OCI-LY7 (cell line): ENCODE measurements around the gene TSACC.

Experiments used
- CTCF ChIP-seq: fragments of 200-600 bp; sonication (generic); conservative IDR thresholded peaks from 2 replicates; pipeline ENCODE4 v1.5.1; 2014; ENCODE audit warnings: mild to moderate bottlenecking, antibody characterized with exemption, low read length, moderate library complexity, mixed read lengths
- EZH2phosphoT487 ChIP-seq: fragments of 200-600 bp; sonication (generic); IDR thresholded peaks from 2 replicates; pipeline ENCODE4 v1.6.1; 2018; ENCODE audit warnings: low read depth, borderline replicate concordance, mild to moderate bottlenecking, mixed run types, antibody characterized with exemption, low read length, moderate library complexity, mixed read lengths

GRCh38 chr1:156387870-156388173 lies 49.5 kb downstream of the TSACC start:
- TF ChIP-seq CTCF: no peak
- TF ChIP-seq EZH2phosphoT487: no peak
